A673 (cell line): Measurements from ENCODE around the gene FAM168A. TPM values are rescaled to one million over a fixed set of nuclear protein-coding genes. Genes with fewer than 3 reads are reported as not detected.

Experiments
- BruUV-seq: library from RNA; stranded (reverse); fragments of 400-500 nt; replicated peaks from 2 replicates; lab custom pipeline; 2021; lab: Mats Ljungman, UMichigan
- CTCF ChIA-PET: fragments of 300-600 bp; sonication (Branson Sonifier 250); formaldehyde crosslinking; loops from one replicate; lab custom pipeline; 2022; ENCODE audit warnings: antibody characterized with exemption; lab: Charles Lee
- POLR2A ChIA-PET: fragments of 300-600 bp; sonication (Branson Sonifier 250); formaldehyde crosslinking; loops from one replicate; lab custom pipeline; 2022; ENCODE audit warnings: antibody characterized with exemption; ENCODE audit not compliant: low non-redundant PET; lab: Charles Lee
- DNase-seq: peaks from one replicate; pipeline ENCODE4 v3.0.0-alpha.2; 2015; ENCODE audit warnings: low spot score
- H3K27ac ChIP-seq: fragments of 200-600 bp; sonication (generic); 2 replicates; pipeline ENCODE4 v1.5.1; 2016; ENCODE audit warnings: mixed run types, low read depth, mild to moderate bottlenecking, mixed read lengths, antibody characterized with exemption, low read length; ENCODE audit not compliant: poor library complexity, severe bottlenecking
- H3K27me3 ChIP-seq: fragments of 200-600 bp; sonication (generic); replicated peaks from 2 replicates; pipeline ENCODE4 v1.6.1; 2017; ENCODE audit warnings: mixed run types, low read depth, mild to moderate bottlenecking, mixed read lengths, antibody characterized with exemption, low read length; ENCODE audit not compliant: insufficient read depth, poor library complexity
- H3K36me3 ChIP-seq: fragments of 200-600 bp; sonication (generic); 2 replicates; pipeline ENCODE4 v1.6.1; 2016; ENCODE audit warnings: mixed run types, mild to moderate bottlenecking, mixed read lengths, antibody characterized with exemption, low read length; ENCODE audit not compliant: insufficient read depth, poor library complexity, severe bottlenecking
- H3K4me1 ChIP-seq: fragments of 200-600 bp; sonication (generic); 2 replicates; pipeline ENCODE4 v1.6.1; 2017; ENCODE audit warnings: mixed run types, mild to moderate bottlenecking, mixed read lengths, antibody characterized with exemption, low read length; ENCODE audit not compliant: insufficient read depth, poor library complexity, severe bottlenecking
- H3K4me3 ChIP-seq: fragments of 200-600 bp; sonication (generic); 2 replicates; pipeline ENCODE4 v1.5.1; 2016; ENCODE audit warnings: low read depth, mixed run types, mild to moderate bottlenecking, mixed read lengths, low read length; ENCODE audit not compliant: poor library complexity, severe bottlenecking
- H3K9me3 ChIP-seq: fragments of 200-600 bp; sonication (generic); 2 replicates; pipeline ENCODE4 v1.6.1; 2016; ENCODE audit warnings: mixed run types, low read depth, mild to moderate bottlenecking, mixed read lengths, antibody characterized with exemption, low read length; ENCODE audit not compliant: poor library complexity, severe bottlenecking
- EZH2 ChIP-seq: fragments of 200-600 bp; sonication (generic); IDR thresholded peaks from 2 replicates; pipeline ENCODE4 v1.6.1; 2017; ENCODE audit warnings: borderline replicate concordance, low read depth, mild to moderate bottlenecking, mixed read lengths, antibody characterized with exemption, low read length; ENCODE audit not compliant: poor library complexity, severe bottlenecking
- intact Hi-C: fragments of 100-400 bp; cut with micrococcal nuclease; formaldehyde crosslinking; loops from one replicate; pipeline ENCODE4 v1.10.0; 2022; ENCODE audit not compliant: unreplicated experiment
- total RNA-seq: library from RNA; stranded (reverse); gene quantifications from 2 replicates; pipeline ENCODE4 v1.2.3, GENCODE V29; 2021
- TF ChIP-seq, protein P1 (sequence below): fragments of 300-800, 200-600 bp; sonication (generic); conservative IDR thresholded peaks from 2 replicates; pipeline ENCODE4 v1.5.1; 2017; ENCODE audit warnings: low read depth, mild to moderate bottlenecking, antibody characterized with exemption, low read length, moderate library complexity, mixed read lengths

FAM168A gene
- total RNA-seq, 1 experiment from 2014 or later: 46.1 TPM

DNA sequence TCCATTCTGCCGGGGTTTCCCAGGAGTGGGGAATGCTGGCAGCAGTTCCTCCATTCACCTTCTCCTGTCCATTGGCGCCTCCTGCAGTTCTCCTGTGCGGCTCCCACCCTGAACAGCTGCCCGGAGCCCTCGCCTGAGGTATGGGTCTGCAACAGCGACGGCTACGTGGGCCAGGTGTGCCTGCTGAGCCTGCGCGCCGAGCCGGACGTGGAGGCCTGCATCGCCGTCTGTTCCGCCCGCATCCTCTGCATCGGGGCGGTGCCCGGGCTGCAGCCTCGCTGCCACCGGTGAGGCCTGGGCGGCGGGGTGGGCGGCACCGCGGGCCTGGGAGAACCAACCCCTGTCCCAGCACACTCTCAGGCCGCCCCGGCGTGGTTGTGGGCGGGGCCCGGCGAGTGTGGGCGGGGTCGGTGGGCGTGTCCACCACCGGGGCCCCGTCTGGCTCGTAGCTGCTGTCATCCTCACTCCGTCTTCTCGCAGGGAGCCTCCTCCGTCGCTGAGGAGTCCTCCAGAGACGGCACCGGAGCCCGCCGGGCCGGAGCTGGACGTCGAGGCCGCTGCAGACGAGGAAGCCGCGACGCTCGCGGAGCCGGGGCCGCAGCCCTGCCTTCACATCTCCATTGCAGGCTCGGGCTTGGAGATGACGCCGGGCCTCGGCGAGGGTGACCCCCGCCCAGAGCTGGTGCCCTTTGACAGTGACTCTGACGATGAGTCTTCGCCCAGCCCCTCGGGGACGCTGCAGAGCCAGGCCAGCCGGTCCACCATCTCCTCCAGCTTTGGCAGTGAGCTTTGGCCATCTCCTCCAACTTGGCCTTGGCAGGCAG is 235.7 kb downstream of the FAM168A start:
- no peaks in the 10 kb centered on the region for H3K27me3 ChIP-seq
- H3K27ac ChIP-seq: no peak overlapping the region
- POLR2A ChIA-PET: no interaction called here
- peaks cover 16% of the 10 kb centered on the region for H3K36me3 ChIP-seq
- no peak for DNase-seq
- CTCF ChIA-PET: no interaction called here
- no peaks in the 10 kb centered on the region for H3K9me3 ChIP-seq
- H3K4me3 ChIP-seq: no peak overlapping the region
- no peak for TF ChIP-seq EZH2
- TF ChIP-seq, protein P1, sequence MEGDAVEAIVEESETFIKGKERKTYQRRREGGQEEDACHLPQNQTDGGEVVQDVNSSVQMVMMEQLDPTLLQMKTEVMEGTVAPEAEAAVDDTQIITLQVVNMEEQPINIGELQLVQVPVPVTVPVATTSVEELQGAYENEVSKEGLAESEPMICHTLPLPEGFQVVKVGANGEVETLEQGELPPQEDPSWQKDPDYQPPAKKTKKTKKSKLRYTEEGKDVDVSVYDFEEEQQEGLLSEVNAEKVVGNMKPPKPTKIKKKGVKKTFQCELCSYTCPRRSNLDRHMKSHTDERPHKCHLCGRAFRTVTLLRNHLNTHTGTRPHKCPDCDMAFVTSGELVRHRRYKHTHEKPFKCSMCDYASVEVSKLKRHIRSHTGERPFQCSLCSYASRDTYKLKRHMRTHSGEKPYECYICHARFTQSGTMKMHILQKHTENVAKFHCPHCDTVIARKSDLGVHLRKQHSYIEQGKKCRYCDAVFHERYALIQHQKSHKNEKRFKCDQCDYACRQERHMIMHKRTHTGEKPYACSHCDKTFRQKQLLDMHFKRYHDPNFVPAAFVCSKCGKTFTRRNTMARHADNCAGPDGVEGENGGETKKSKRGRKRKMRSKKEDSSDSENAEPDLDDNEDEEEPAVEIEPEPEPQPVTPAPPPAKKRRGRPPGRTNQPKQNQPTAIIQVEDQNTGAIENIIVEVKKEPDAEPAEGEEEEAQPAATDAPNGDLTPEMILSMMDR: no peak
- no TSS peak for BruUV-seq
- intact Hi-C loops: no loop called here
- no peaks in the 10 kb centered on the region for H3K4me1 ChIP-seq

DNA sequence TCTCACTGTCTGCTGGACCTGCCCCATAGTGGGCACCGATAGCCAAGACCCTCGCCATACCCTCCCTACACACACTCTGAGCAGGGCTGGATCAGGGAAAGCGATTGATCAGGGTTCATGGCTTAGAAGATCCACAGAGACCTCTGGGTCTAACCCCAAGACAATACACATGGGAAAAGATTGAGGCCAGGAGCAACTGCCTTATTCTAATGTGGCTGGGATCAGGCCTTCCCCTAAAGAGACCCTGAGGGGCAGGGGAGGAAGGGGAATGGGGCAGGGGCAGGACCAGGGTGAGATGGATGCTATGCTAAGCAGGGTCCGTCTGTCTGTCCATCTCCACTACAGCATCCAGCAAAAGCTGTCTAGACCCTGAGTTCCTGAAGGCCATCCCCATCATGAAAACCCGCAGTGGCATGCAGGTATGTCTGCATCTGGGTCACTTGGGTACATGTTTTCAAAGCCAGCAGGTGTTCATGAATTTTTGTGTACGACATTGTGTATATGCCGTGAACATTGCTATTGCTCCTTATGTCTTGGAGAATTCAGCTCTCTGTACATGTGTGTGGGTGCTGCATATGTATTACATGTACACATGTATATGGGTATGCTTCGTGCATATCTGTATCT is 237.1 kb downstream of the FAM168A start:
- Histone ChIP-seq H3K4me3 (no peak overlapping the region), H3K9me3 (no peaks in the 10 kb centered on the region), H3K36me3 (peaks cover 16% of the 10 kb centered on the region), H3K27me3 (no peaks in the 10 kb centered on the region), H3K27ac (no peak overlapping the region), H3K4me1 (no peaks in the 10 kb centered on the region)
- ChIA-PET CTCF (interaction anchor here (0.6 to 1.3 kb wide), 7 partner anchors 8 to 238 kb away, joined by 3 to 21 read pairs (median 3); partner anchors contain the start of gene FAM168A), POLR2A (no interaction called here)
- DNase-seq: no peak
- intact Hi-C loops: no loop called here
- TF ChIP-seq, protein P1: no peak
- no peak for TF ChIP-seq EZH2
- BruUV-seq: no TSS peak

DNA sequence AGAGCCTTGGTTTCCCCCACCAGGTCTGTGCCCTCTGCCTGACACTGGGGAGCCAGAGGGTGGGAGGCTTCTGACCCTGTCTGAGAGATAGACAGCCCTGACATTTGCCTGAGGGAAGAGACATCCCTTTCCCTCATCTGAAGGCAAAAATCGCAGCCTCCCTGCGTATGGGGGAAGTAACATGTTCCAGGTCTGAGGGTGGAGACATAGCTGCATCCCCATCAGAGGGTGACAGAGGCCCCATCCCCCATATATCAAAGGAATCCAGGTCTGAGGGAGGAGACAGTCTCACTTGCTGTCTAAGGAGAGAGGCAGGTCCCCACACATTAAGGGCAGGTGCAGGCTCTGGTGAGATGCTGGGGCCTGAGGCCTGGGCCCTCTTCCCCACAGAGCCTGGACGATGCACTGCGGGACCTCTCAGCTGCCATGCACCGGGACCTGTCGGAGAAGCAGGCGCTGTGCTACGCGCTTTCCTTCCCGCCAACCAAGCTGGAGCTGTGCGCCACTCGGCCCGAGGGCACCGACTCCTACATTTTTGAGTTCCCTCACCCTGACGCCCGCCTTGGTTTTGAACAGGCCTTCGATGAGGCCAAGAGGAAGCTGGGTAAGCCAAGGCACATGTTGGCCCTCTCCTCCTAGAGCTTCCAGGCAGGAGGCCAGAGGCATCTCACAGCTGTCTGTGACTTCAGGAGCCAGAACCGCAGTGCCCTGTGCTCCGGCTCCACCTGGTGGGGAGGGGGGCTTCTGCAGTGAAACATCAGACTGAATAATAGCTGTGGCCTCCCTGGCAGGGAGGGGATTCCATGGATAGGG is 237.8 kb downstream of the FAM168A start:
- no peaks in the 10 kb centered on the region for H3K9me3 ChIP-seq
- H3K27ac ChIP-seq: no peak overlapping the region
- no peak overlapping the region for H3K4me3 ChIP-seq
- no peaks in the 10 kb centered on the region for H3K27me3 ChIP-seq
- POLR2A ChIA-PET: interaction anchor here (0.6 kb wide), 1 partner anchor 185 kb away, joined by 8 read pairs; no protein-coding TSS in a partner anchor
- CTCF ChIA-PET: interaction anchor here (0.6 to 1.3 kb wide), 8 partner anchors 9 to 238 kb away, joined by 3 to 21 read pairs (median 5); partner anchors contain the start of gene FAM168A
- H3K4me1 ChIP-seq: no peaks in the 10 kb centered on the region
- intact Hi-C loops: no loop called here
- TF ChIP-seq, protein P1: peak; percentile 67
- TF ChIP-seq EZH2: no peak
- no TSS peak for BruUV-seq
- H3K36me3 ChIP-seq: peaks cover 14% of the 10 kb centered on the region
- DNase-seq: peak; percentile 73
